ENCODE data around the gene GPSM3. TPM values are rescaled to one million over a fixed set of nuclear protein-coding genes. Genes with fewer than 3 reads are reported as not detected.

Gene GPSM3
- total and polyA plus RNA-seq, 2 of the 13 experiments (the other 11 are each of a cell fraction or from before 2014, with no cell fraction given) = 0.18 to 6.2 TPM

- Histone ChIP-seq H3K4me2 (ENCODE audit: low read depth, low read length) (no peak overlapping the region), H3K27ac (ENCODE audit: extremely low read length, insufficient read depth, low read length) (no peak overlapping the region), H4K20me1 (ENCODE audit: insufficient read depth, low read length) (no peaks in the 10 kb centered on the region), H2AFZ (ENCODE audit: low read length) (no peak overlapping the region), H3K4me3 (replicated peaks in 1 of 3; ENCODE audit: insufficient read depth in 1 of 3, low read depth in 2 of 3, low read length in 3 of 3) (no peak overlapping the region), H3K4me1 (ENCODE audit: insufficient read depth, low read length) (peaks cover 28% of the 10 kb centered on the region), H3K36me3 (replicated peaks in 1 of 2; ENCODE audit: control insufficient read depth in 1 of 2, insufficient read depth in 2 of 2, low read length in 2 of 2) (peaks cover 18 to 32% of the 10 kb centered on the region in 2 experiments), H3K27me3 (ENCODE audit: control insufficient read depth in 1 of 2, insufficient read depth in 2 of 2, low read length in 2 of 2) (no peaks in the 10 kb centered on the region; a peak in 1 of 5 replicates), H3K9me3 (ENCODE audit: low read length) (no peaks in the 10 kb centered on the region), H3K9ac (ENCODE audit: insufficient read depth, low read depth, low read length) (no peak overlapping the region), H3K79me2 (ENCODE audit: insufficient read depth, low read length) (peaks cover 17% of the 10 kb centered on the region)
- POLR2A ChIA-PET = no interaction called here
- WGBS (ENCODE audit: low lambda C conversion rate) = 94% methylated on average over 9 of the region's 9 CpGs
- in situ Hi-C loops (cut with HindIII; ENCODE audit: extremely low pct_ligation_motif_present, low pct_unique_long_range_greater_than_20kb) = no loop called here
- CTCF ChIA-PET (ENCODE audit: low intra/inter-chr PET ratio, low total read pairs) = no interaction called here
- TF ChIP-seq MAFF (IDR thresholded peaks at IDR 0.05; ENCODE audit: low read depth, low read length) = peak; percentile 79
- TF ChIP-seq MAFK (conservative IDR thresholded peaks at IDR 0.05 in 1 of 2, IDR thresholded peaks at IDR 0.05 in 1 of 2; ENCODE audit: low read length in 2 of 2) = peak; percentile 75 to 86
- TF ChIP-seq ZNF83 (CRISPR knock-in tag; IDR thresholded peaks at IDR 0.05; ENCODE audit: borderline replicate concordance) = no peak
- intact Hi-C loops (cut with micrococcal nuclease; ENCODE audit: unreplicated experiment) = no loop called here
- FAIRE-seq (no peak), DNase-seq (ENCODE audit: low spot score) (no peak), ATAC-seq (no peak)
- no TSS peak for BruUV-seq (replicated peaks)
These were observed 35.6 kb downstream of the GPSM3 start for GRCh38 chr6:32156891-32157290.

- in situ Hi-C loops (cut with HindIII; ENCODE audit: extremely low pct_ligation_motif_present, low pct_unique_long_range_greater_than_20kb) (loop anchor here (5.0 kb wide), 1 partner anchor 37 kb away; no protein-coding TSS in a partner anchor), intact Hi-C loops (cut with micrococcal nuclease; ENCODE audit: unreplicated experiment) (loop anchor here (1.0 kb wide), 5 partner anchors 24 to 67 kb away; partner anchors contain the start of genes FKBPL and RNF5)
- Histone ChIP-seq H2AFZ (ENCODE audit: low read length) (peak overlapping the region; percentile 37), H3K4me1 (ENCODE audit: insufficient read depth, low read length) (peaks cover 28% of the 10 kb centered on the region), H3K4me2 (ENCODE audit: low read depth, low read length) (peak overlapping the region; percentile 94), H3K9me3 (ENCODE audit: low read length) (no peaks in the 10 kb centered on the region), H3K27ac (ENCODE audit: extremely low read length, insufficient read depth, low read length) (peak overlapping the region; percentile 88), H3K27me3 (ENCODE audit: control insufficient read depth in 1 of 2, insufficient read depth in 2 of 2, low read length in 2 of 2) (no peaks in the 10 kb centered on the region; a peak in 1 of 5 replicates), H3K36me3 (replicated peaks in 1 of 2; ENCODE audit: control insufficient read depth in 1 of 2, insufficient read depth in 2 of 2, low read length in 2 of 2) (peaks cover 18 to 32% of the 10 kb centered on the region in 2 experiments), H3K4me3 (replicated peaks in 1 of 3; ENCODE audit: insufficient read depth in 1 of 3, low read depth in 2 of 3, low read length in 3 of 3) (peak overlapping the region; percentile 78 to 91 (median 88)), H3K79me2 (ENCODE audit: insufficient read depth, low read length) (peaks cover 17% of the 10 kb centered on the region), H4K20me1 (ENCODE audit: insufficient read depth, low read length) (no peaks in the 10 kb centered on the region), H3K9ac (ENCODE audit: insufficient read depth, low read depth, low read length) (peak overlapping the region; percentile 91)
- DNase-seq (ENCODE audit: low spot score) = peak; percentile 86
- BruUV-seq (replicated peaks) = TSS peak; percentile 75
- peak; percentile 59 for FAIRE-seq
- 5% methylated on average over 30 of the region's 34 CpGs for WGBS (ENCODE audit: low lambda C conversion rate)
- ChIA-PET POLR2A (interaction anchor here (0.9 to 1.3 kb wide), 8 partner anchors 10 to 817 kb away, joined by 3 to 8 read pairs (median 4); partner anchors contain the start of genes AGPAT1, ATF6B, EGFL8 and PBX2), CTCF (ENCODE audit: low intra/inter-chr PET ratio, low total read pairs) (interaction anchor here (1.0 to 4.3 kb wide), 6 partner anchors 27 to 106 kb away, joined by 4 to 97 read pairs (median 4); partner anchors contain the start of gene ATF6B)
- ATAC-seq = peak; percentile 89
- TF ChIP-seq ZNF318 (CRISPR knock-in tag; IDR thresholded peaks at IDR 0.05) = no peak
- TF ChIP-seq GLI4 (CRISPR knock-in tag; IDR thresholded peaks at IDR 0.05; ENCODE audit: borderline replicate concordance) = no peak; the same call in 1 of the 2 replicates
- peak; percentile 84 for TF ChIP-seq SMC3 (IDR thresholded peaks at IDR 0.05; ENCODE audit: low read length)
- TF ChIP-seq ZNF614 (CRISPR knock-in tag; IDR thresholded peaks at IDR 0.05; ENCODE audit: borderline replicate concordance) = peak; percentile 84; the same call in 1 of the 2 replicates
- TF ChIP-seq MAFF (IDR thresholded peaks at IDR 0.05; ENCODE audit: low read depth, low read length) = no peak
These were observed 37.8 kb downstream of the GPSM3 start for GRCh38 chr6:32154514-32155161.
